GM12878 (cell line): ENCODE data around the gene CDH16. TPM values are rescaled to one million over a fixed set of nuclear protein-coding genes. Genes with fewer than 3 reads are reported as not detected.
"Not testable (repeated sequence)": the region's sequence is repeated elsewhere in the genome, so short reads cannot be mapped to it uniquely, and the experiment has no call there.

Experiments used
- ATAC-seq: fragments of 200-7000 bp; cut with Tn5 transposase; 3 replicates; pipeline ENCODE4 v1.9.1; 2020; ENCODE audit warnings: mild to moderate bottlenecking, moderate library complexity
- BruUV-seq: library from RNA; stranded (reverse); fragments of 400-500 nt; replicated peaks from 2 replicates; lab custom pipeline; 2021; lab: Mats Ljungman, UMichigan
- CTCF ChIA-PET: fragments of 300-600 bp; sonication (Branson Sonifier 250); formaldehyde crosslinking; extraction: SDS; loops from one replicate; lab custom pipeline; 2021; ENCODE audit warnings: inconsistent platforms; lab: Yijun Ruan, JAX
- POLR2A ChIA-PET: fragments of 350-600 bp; formaldehyde crosslinking; extraction: SDS; loops from one replicate; lab custom pipeline; 2021; ENCODE audit warnings: inconsistent platforms; lab: Charles Lee
- RAD21 ChIA-PET: fragments of 300-600 bp; sonication (Branson Sonifier 250); formaldehyde crosslinking; loops from one replicate; lab custom pipeline; 2023; ENCODE audit warnings: antibody characterized with exemption; ENCODE audit not compliant: unreplicated experiment; lab: Charles Lee
- SMC1A ChIA-PET: fragments of 300-600 bp; sonication (Branson Sonifier 250); formaldehyde crosslinking; loops from one replicate; lab custom pipeline; 2023; ENCODE audit not compliant: unreplicated experiment, uncharacterized antibody; lab: Charles Lee
- DNase-seq: peaks from one replicate; pipeline ENCODE4 v3.0.0-alpha.2; 2011; ENCODE audit warnings: low read depth, low spot score
- FAIRE-seq: peaks from 3 replicates; lab custom pipeline; 2011; peaks lifted over from hg19 to GRCh38; lab: Jason Lieb, UNC
- H2AFZ ChIP-seq: 2 replicates; pipeline ENCODE4 v1.6.0; 2011; ENCODE audit warnings: low read depth, low read length, control low read depth; ENCODE audit not compliant: control insufficient read depth
- H3K27ac ChIP-seq: 2 replicates; pipeline ENCODE4 v1.5.1; 2011; ENCODE audit warnings: control low read depth; ENCODE audit not compliant: control insufficient read depth, insufficient read depth
- H3K27me3 ChIP-seq, 2 experiments: replicated peaks in 1 of 2; 2 replicates each; pipeline versions ENCODE4 v1.6.0 to v1.6.1; 2011; ENCODE audit warnings: low read length in 1 of 2; ENCODE audit not compliant: control insufficient read depth in 2 of 2, insufficient read depth in 2 of 2
- H3K36me3 ChIP-seq, 2 experiments: 2 replicates each; pipeline ENCODE4 v1.5.1; 2011; ENCODE audit warnings: low read length in 1 of 2; ENCODE audit not compliant: control insufficient read depth in 2 of 2, insufficient read depth in 2 of 2
- H3K4me1 ChIP-seq: 2 replicates; pipeline ENCODE4 v1.6.1; 2011; ENCODE audit warnings: mild to moderate bottlenecking, low read length, moderate library complexity, mixed read lengths; ENCODE audit not compliant: control insufficient read depth, insufficient read depth
- H3K4me2 ChIP-seq: 2 replicates; pipeline ENCODE4 v1.6.0; 2011; ENCODE audit warnings: control low read depth; ENCODE audit not compliant: control insufficient read depth, insufficient read depth
- H3K4me3 ChIP-seq: fragments of 200-600 bp; sonication (generic); 2 replicates; pipeline ENCODE4 v1.5.1; 2016
- H3K79me2 ChIP-seq: 2 replicates; pipeline ENCODE4 v1.6.0; 2011; ENCODE audit warnings: low read length; ENCODE audit not compliant: control insufficient read depth, insufficient read depth
- H3K9ac ChIP-seq: 2 replicates; pipeline ENCODE4 v1.8.0; 2011; ENCODE audit warnings: low read length, control low read depth, mixed read lengths; ENCODE audit not compliant: control insufficient read depth, insufficient read depth
- H3K9me3 ChIP-seq: replicated peaks from 3 replicates; pipeline ENCODE4 v1.5.1; 2011; ENCODE audit warnings: mild to moderate bottlenecking, low read length; ENCODE audit not compliant: control insufficient read depth, insufficient read depth
- H4K20me1 ChIP-seq: 2 replicates; pipeline ENCODE4 v1.6.0; 2011; ENCODE audit not compliant: control insufficient read depth, insufficient read depth
- CREB1 ChIP-seq: IDR thresholded peaks from 2 replicates; pipeline ENCODE4 v1.6.1; 2012; ENCODE audit warnings: low read depth, mild to moderate bottlenecking, inconsistent platforms
- ETV6 ChIP-seq, 2 experiments: fragments of 450-650 bp in 1 of 2; IDR thresholded peaks in 1 of 2; conservative IDR thresholded peaks in 1 of 2; 2 replicates each; pipeline ENCODE4 v1.6.1; 2014; ENCODE audit warnings: antibody characterized with exemption in 1 of 2, borderline replicate concordance in 1 of 2, low read depth in 1 of 2, mild to moderate bottlenecking in 1 of 2, moderate library complexity in 1 of 2
- GABPA ChIP-seq: IDR thresholded peaks from 2 replicates; pipeline ENCODE4 v1.6.1; 2014; ENCODE audit warnings: antibody characterized with exemption, low read depth, mild to moderate bottlenecking, inconsistent platforms
- MYB ChIP-seq: fragments of 150-350 bp; IDR thresholded peaks from 2 replicates; pipeline ENCODE4 v1.6.1; 2014; ENCODE audit warnings: mild to moderate bottlenecking, low read depth, low read length, borderline replicate concordance
- NFYA ChIP-seq: IDR thresholded peaks from 2 replicates; pipeline ENCODE4 v1.6.1; 2011; ENCODE audit warnings: low read depth, mild to moderate bottlenecking, low read length, improper control_type of control experiment, borderline replicate concordance
- NR2C1 ChIP-seq: fragments of 450-650 bp; IDR thresholded peaks from 2 replicates; pipeline ENCODE4 v1.6.1; 2017; ENCODE audit warnings: antibody characterized with exemption, mild to moderate bottlenecking, moderate library complexity
- POLR2AphosphoS2 ChIP-seq: IDR thresholded peaks from 2 replicates; pipeline ENCODE4 v1.6.1; 2011; ENCODE audit warnings: low read depth, mild to moderate bottlenecking, low read length, improper control_type of control experiment, moderate library complexity
- SMAD1 ChIP-seq: fragments of 450-650 bp; IDR thresholded peaks from 2 replicates; pipeline ENCODE4 v1.6.1; 2018; ENCODE audit warnings: mild to moderate bottlenecking, low read depth; ENCODE audit not compliant: partially characterized antibody
- SPI1 ChIP-seq: IDR thresholded peaks from 2 replicates; pipeline ENCODE4 v1.6.1; 2011; ENCODE audit warnings: low read depth, mild to moderate bottlenecking, low read length, moderate library complexity, borderline replicate concordance; ENCODE audit not compliant: insufficient read depth
- TCF12 ChIP-seq: IDR thresholded peaks from 2 replicates; pipeline ENCODE4 v1.6.1; 2011; ENCODE audit warnings: low read depth, mild to moderate bottlenecking, low read length
- WGBS: methylation state at CpG from one replicate; pipeline ENCODE4 v1.1.6; 2016; ENCODE audit warnings: low lambda C conversion rate; ENCODE audit not compliant: insufficient replicate concordance, insufficient coverage; ENCODE audit errors: missing lambda C conversion rate; 5-methylcytosine and 5-hydroxymethylcytosine counted together
- in situ Hi-C: fragments of 300-500 bp; cut with MboI; formaldehyde crosslinking; loops from 9 replicates; pipeline ENCODE4 v1.14.3; 2018; ENCODE audit warnings: mixed read lengths
- intact Hi-C: fragments of 100-400 bp; cut with micrococcal nuclease; formaldehyde crosslinking; loops from one replicate; pipeline ENCODE4 v1.14.2; 2022; ENCODE audit not compliant: unreplicated experiment
- polyA plus RNA-seq, 11 experiments: library from polyadenylated mRNA; depleted of rRNA in 4 of 11; unstranded in 6 of 11; stranded (reverse) in 5 of 11; fragments of >200 nt; fragmentation: Nextera tagmentation in 4 of 11; fragmentation: Illumina TruSeq in 1 of 11; extraction: Ambion mirVana in 4 of 11; extraction: Trizol in 1 of 11; gene quantifications; 1 replicate in 1 of 11; 2 replicates in 10 of 11; pipeline versions ENCODE4 v1.2.1 to v1.2.3, GENCODE V29; 2011 to 2016; ENCODE audit warnings: inconsistent platforms in 2 of 11, missing spikeins in 2 of 11, low read depth in 1 of 11
- total RNA-seq, 4 experiments: library from RNA; depleted of rRNA in 3 of 4; stranded (reverse); fragments of >200 nt in 3 of 4; fragmentation: Illumina TruSeq in 1 of 4; extraction: Trizol in 1 of 4; gene quantifications; 2 replicates each; pipeline versions ENCODE4 v1.2.1 to v1.2.3, GENCODE V29; 2013 to 2021
- TF ChIP-seq, protein P1 (sequence below): fragments of 450-650 bp; formaldehyde crosslinking; IDR thresholded peaks from 2 replicates; pipeline ENCODE4 v1.4.0; 2022; ENCODE audit warnings: mild to moderate bottlenecking, moderate library complexity

CDH16 gene
- total and polyA plus RNA-seq, 10 of the 15 experiments (the other 5 are each of a cell fraction or from before 2014, with no cell fraction given) = 0.05 TPM; not detected in 9

DNA sequence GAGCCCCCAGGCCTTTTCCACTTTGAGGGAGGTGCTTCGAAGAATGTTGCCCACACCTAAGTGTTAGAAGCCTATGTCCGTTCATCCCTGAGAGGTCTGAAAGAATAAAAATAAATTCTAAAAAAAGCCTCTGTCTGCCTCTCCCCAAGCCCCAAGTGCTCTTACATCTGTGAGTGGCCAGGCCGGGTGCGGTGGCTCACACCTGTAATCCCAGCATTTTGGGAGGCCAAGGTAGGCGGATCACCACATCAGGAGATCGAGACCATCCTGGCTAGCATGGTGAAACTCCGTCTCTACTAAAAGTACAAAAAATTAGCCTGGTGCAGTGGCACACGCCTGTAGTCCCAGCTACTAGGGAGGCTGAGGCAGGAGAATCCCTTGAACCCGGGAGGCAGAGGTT lies 26.3 kb upstream of the CDH16 start:
- FAIRE-seq, BruUV-seq, H3K27me3 ChIP-seq, ATAC-seq, H3K4me3 ChIP-seq, POLR2A ChIA-PET, H2AFZ ChIP-seq, RAD21 ChIA-PET, H4K20me1 ChIP-seq, intact Hi-C loops, H3K79me2 ChIP-seq, DNase-seq, H3K27ac ChIP-seq, H3K4me2 ChIP-seq, H3K9me3 ChIP-seq, H3K36me3 ChIP-seq, H3K9ac ChIP-seq, in situ Hi-C loops: not testable (repeated sequence)
- CTCF ChIA-PET = interaction anchor here (1.1 kb wide), 1 partner anchor 50 kb away, joined by 3 read pairs; no protein-coding TSS in a partner anchor
- 93% methylated on average over 9 of the region's 9 CpGs for WGBS
- SMC1A ChIA-PET = interaction anchor here (1.2 kb wide), 1 partner anchor 14 kb away, joined by 4 read pairs; no protein-coding TSS in a partner anchor
- H3K4me1 ChIP-seq = peaks cover 13% of the 10 kb centered on the region

DNA sequence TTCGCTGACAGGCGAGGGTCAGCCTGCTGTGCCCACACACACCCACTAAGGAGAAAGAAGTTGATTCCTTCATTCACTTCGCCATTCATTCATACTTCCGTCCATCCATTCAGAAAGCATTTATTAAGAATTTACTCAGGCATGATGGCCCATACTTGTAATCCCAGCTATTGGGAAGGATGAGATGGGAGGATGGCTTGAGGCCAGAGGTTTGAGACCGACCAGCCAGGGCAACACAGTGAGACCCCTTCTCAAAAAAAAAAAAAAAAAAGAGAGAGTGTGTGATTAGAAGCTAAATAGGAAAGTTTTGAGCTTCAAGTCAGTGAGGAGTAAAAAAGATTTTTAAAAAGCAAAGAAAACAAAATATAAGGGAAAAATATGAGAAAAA lies 25.4 kb upstream of the CDH16 start:
- DNase-seq (no peak), FAIRE-seq (no peak), ATAC-seq (no peak)
- intact Hi-C loops = no loop called here
- Histone ChIP-seq H3K4me2 (no peak overlapping the region), H3K27ac (no peak overlapping the region), H4K20me1 (no peaks in the 10 kb centered on the region), H3K79me2 (no peaks in the 10 kb centered on the region), H3K4me1 (peaks cover 13% of the 10 kb centered on the region), H3K4me3 (no peak overlapping the region), H3K36me3 (peaks cover 0 to 2% of the 10 kb centered on the region in 2 experiments; a peak in 3 of 4 replicates), H2AFZ (no peak overlapping the region), H3K9me3 (no peaks in the 10 kb centered on the region), H3K9ac (no peak overlapping the region), H3K27me3 (no peaks in the 10 kb centered on the region)
- POLR2A ChIA-PET = interaction anchor here (0.6 kb wide), 2 partner anchors 338 to 381 kb away, joined by 3 to 4 read pairs; no protein-coding TSS in a partner anchor
- RAD21 ChIA-PET = interaction anchor here (0.6 kb wide), 1 partner anchor 164 kb away, joined by 3 read pairs; no protein-coding TSS in a partner anchor
- in situ Hi-C loops = no loop called here
- SMC1A ChIA-PET = no interaction called here
- no TSS peak for BruUV-seq
- CTCF ChIA-PET = interaction anchor here (0.7 to 1.1 kb wide), 5 partner anchors 13 to 58 kb away, joined by 3 to 4 read pairs (median 3); no protein-coding TSS in a partner anchor
- 87% methylated on average over 5 of the region's 5 CpGs for WGBS
- TF ChIP-seq TCF12 (no peak), SMAD1 (no peak), MYB (no peak), CREB1 (no peak), NFYA (no peak), NR2C1 (no peak), POLR2AphosphoS2 (no peak), GABPA (no peak), ETV6 (conservative IDR thresholded peaks at IDR 0.05 in 1 of 2, IDR thresholded peaks at IDR 0.05 in 1 of 2; ENCODE audit: borderline replicate concordance in 1 of 2, low read depth in 1 of 2) (no peak), SPI1 (no peak)
- TF ChIP-seq, protein P1, sequence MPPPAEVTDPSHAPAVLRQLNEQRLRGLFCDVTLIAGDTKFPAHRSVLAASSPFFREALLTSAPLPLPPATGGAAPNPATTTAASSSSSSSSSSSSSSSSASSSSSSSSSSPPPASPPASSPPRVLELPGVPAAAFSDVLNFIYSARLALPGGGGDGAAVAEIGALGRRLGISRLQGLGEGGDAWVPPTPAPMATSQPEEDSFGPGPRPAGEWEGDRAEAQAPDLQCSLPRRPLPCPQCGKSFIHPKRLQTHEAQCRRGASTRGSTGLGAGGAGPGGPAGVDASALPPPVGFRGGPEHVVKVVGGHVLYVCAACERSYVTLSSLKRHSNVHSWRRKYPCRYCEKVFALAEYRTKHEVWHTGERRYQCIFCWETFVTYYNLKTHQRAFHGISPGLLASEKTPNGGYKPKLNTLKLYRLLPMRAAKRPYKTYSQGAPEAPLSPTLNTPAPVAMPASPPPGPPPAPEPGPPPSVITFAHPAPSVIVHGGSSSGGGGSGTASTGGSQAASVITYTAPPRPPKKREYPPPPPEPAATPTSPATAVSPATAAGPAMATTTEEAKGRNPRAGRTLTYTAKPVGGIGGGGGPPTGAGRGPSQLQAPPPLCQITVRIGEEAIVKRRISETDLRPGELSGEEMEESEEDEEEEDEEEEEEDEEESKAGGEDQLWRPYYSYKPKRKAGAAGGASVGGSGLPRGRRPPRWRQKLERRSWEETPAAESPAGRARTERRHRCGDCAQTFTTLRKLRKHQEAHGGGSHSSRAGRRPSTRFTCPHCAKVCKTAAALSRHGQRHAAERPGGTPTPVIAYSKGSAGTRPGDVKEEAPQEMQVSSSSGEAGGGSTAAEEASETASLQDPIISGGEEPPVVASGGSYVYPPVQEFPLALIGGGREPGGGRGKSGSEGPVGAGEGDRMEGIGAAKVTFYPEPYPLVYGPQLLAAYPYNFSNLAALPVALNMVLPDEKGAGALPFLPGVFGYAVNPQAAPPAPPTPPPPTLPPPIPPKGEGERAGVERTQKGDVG = no peak
